RWPE2 (cell line): ENCODE data around the gene EVI2B.
"Not testable (repeated sequence)": the region's sequence is repeated elsewhere in the genome, so short reads cannot be mapped to it uniquely, and the experiment has no call there.

Source experiments
- ATAC-seq: fragments of 200-7000 bp; cut with Tn5 transposase; 3 replicates; pipeline ENCODE4 v1.9.1; 2021; ENCODE audit warnings: low read depth
- DNase-seq: peaks from one replicate; pipeline ENCODE4 v3.0.0-alpha.2; 2020; ENCODE audit warnings: low spot score
- H3K27ac ChIP-seq: fragments of 450-650 bp; 2 replicates; pipeline ENCODE4 v1.5.1; 2017; ENCODE audit warnings: mild to moderate bottlenecking; ENCODE audit not compliant: poor library complexity, severe bottlenecking
- H3K27me3 ChIP-seq: fragments of 250-450 bp; sonication (Bioruptor Pico); 2 replicates; pipeline ENCODE4 v1.5.1; 2021; ENCODE audit warnings: mild to moderate bottlenecking, moderate library complexity; ENCODE audit not compliant: insufficient read depth, poor library complexity, severe bottlenecking
- H3K36me3 ChIP-seq: fragments of 250-450 bp; sonication (Bioruptor Pico); 2 replicates; pipeline ENCODE4 v1.5.1; 2020; ENCODE audit warnings: low read depth, mild to moderate bottlenecking, moderate library complexity
- H3K4me1 ChIP-seq: fragments of 250-450 bp; sonication (Bioruptor Pico); 2 replicates; pipeline ENCODE4 v1.5.1; 2021; ENCODE audit warnings: mild to moderate bottlenecking, moderate library complexity; ENCODE audit not compliant: insufficient read depth, poor library complexity, severe bottlenecking
- H3K4me3 ChIP-seq: fragments of 250-450 bp; sonication (Bioruptor Pico); 2 replicates; pipeline ENCODE4 v1.5.1; 2021; ENCODE audit warnings: mild to moderate bottlenecking, moderate library complexity; ENCODE audit not compliant: severe bottlenecking
- H3K9me3 ChIP-seq: fragments of 250-450 bp; sonication (Bioruptor Pico); 2 replicates; pipeline ENCODE4 v1.5.1; 2021; ENCODE audit warnings: mild to moderate bottlenecking, moderate library complexity; ENCODE audit not compliant: severe bottlenecking
- CTCF ChIP-seq: fragments of 450-650 bp; IDR thresholded peaks from one replicate; pipeline ENCODE4 v1.5.1; 2017; ENCODE audit warnings: mild to moderate bottlenecking, moderate library complexity; ENCODE audit not compliant: poor library complexity, severe bottlenecking

EVI2B gene

GRCh38 chr17:31293581-31293980 lies 20.3 kb downstream of the EVI2B start:
- ATAC-seq (no peak), DNase-seq (no peak)
- no peak overlapping the region for H3K27ac ChIP-seq
- peaks cover 10% of the 10 kb centered on the region for H3K4me1 ChIP-seq
- H3K4me3 ChIP-seq: no peak overlapping the region
- no peak for TF ChIP-seq CTCF
- H3K27me3 ChIP-seq: no peaks in the 10 kb centered on the region
- H3K9me3 ChIP-seq: no peaks in the 10 kb centered on the region
- peaks cover 26% of the 10 kb centered on the region; the same call in 1 of the 2 replicates for H3K36me3 ChIP-seq

- ATAC-seq: no peak
- DNase-seq: no peak
- H3K4me1 ChIP-seq: peaks cover 10% of the 10 kb centered on the region
- H3K4me3 ChIP-seq: no peak overlapping the region
- no peak for TF ChIP-seq CTCF
- H3K9me3 ChIP-seq: no peaks in the 10 kb centered on the region
- no peaks in the 10 kb centered on the region for H3K27me3 ChIP-seq
- peaks cover 26% of the 10 kb centered on the region; the same call in 1 of the 2 replicates for H3K36me3 ChIP-seq
- no peak overlapping the region for H3K27ac ChIP-seq
Measured at GRCh38 chr17:31291820-31292219, 22.0 kb downstream of the EVI2B start.

DNA sequence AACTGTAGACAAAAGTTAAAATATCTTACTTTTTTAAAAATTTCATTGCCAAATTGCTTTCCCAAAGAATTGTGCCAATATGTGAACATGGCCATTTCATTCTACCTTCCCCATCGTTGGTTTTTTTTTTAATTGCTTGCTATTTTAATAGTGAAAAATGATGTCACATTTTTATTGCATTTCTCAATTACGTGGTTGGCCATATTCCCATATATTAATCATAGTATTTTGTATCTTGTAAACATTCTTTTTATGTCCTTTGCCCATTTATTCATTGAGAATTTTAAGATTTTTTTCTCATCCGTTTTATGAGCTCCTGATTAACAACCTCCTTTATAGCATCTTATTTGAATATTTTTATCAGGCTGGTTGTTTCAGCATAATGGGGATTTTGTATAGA lies 24.1 kb downstream of the EVI2B start:
- Histone ChIP-seq H3K27me3 (no peaks in the 10 kb centered on the region), H3K9me3 (no peaks in the 10 kb centered on the region), H3K36me3 (peaks cover 26% of the 10 kb centered on the region; the same call in 1 of the 2 replicates), H3K27ac (no peak overlapping the region), H3K4me3 (no peak overlapping the region), H3K4me1 (peaks cover 10% of the 10 kb centered on the region)
- DNase-seq: no peak
- no peak for ATAC-seq
- no peak for TF ChIP-seq CTCF

DNA sequence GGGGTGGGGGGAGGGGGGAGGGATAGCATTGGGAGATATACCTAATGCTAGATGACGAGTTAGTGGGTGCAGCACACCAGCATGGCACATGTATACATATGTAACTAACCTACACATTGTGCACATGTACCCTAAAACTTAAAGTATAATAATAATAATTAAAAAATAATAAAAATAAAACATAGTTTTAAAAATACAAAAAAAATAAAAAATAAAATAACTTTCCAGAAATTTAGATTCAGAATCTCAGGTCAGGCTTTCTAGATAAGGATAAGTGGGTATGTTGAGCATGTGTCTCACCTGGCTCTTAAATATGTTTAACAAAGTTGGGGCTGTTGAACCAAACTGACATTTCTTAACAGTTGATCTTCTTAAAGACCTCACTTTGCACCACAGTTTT lies 25.9 kb downstream of the EVI2B start:
- ATAC-seq, H3K27me3 ChIP-seq, H3K4me3 ChIP-seq, H3K27ac ChIP-seq, DNase-seq, H3K9me3 ChIP-seq: not testable (repeated sequence)
- Histone ChIP-seq H3K36me3 (peaks cover 26% of the 10 kb centered on the region), H3K4me1 (peaks cover 10% of the 10 kb centered on the region)

- no peaks in the 10 kb centered on the region for H3K27me3 ChIP-seq
Measured at GRCh38 chr17:31286587-31286986, 27.3 kb downstream of the EVI2B start.

More at GRCh38 chr17:31286587-31286986, 27.3 kb downstream of the EVI2B start:
- Histone ChIP-seq H3K4me3 (no peak overlapping the region), H3K27ac (no peak overlapping the region), H3K9me3 (no peaks in the 10 kb centered on the region), H3K36me3 (peaks cover 24% of the 10 kb centered on the region), H3K4me1 (peaks cover 10% of the 10 kb centered on the region)
- ATAC-seq (no peak), DNase-seq (no peak)
- TF ChIP-seq CTCF: no peak
